Stimulated activated CD8-positive, alpha-beta memory T cell treated with anti-CD3 and anti-CD28 coated beads, Interleukin-4, amount 100 ng/mL, for 24 hours (primary cell): ENCODE data around the gene SNX11.

Experiments used
- DNase-seq: peaks from one replicate; pipeline ENCODE4 v3.0.0-alpha.2; 2020; ENCODE audit warnings: low read depth

SNX11 gene

GRCh38 chr17:48162306-48162934, 54.9 kb downstream of the SNX11 start:
- no peak for DNase-seq

DNA sequence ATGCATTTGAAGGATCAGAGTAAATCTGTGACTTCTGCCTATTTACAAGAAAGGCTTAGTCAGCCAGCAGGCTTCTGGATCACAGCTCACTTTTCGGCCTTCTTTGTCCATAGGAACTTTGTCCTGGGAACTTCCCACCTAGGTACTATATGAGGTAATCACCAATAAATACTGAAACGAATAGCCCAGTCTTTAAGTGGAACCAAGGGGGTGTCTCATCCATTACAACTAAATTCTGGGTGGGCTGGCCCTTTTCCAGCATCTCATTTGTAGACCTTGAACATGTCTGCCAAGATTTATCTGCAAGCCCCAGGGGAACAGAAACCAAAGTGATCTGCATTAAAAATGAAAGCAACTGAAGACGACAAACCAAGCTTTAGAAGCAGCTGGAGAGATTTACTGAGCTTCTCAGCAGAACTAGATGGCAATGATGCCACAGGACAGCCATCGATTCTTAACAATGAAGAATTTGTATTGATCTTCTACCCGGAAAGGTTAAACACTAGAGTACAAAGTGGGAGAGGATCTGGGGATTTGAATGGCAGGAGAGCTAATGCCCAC, 55.5 kb downstream of the SNX11 start:
- no peak for DNase-seq

DNA sequence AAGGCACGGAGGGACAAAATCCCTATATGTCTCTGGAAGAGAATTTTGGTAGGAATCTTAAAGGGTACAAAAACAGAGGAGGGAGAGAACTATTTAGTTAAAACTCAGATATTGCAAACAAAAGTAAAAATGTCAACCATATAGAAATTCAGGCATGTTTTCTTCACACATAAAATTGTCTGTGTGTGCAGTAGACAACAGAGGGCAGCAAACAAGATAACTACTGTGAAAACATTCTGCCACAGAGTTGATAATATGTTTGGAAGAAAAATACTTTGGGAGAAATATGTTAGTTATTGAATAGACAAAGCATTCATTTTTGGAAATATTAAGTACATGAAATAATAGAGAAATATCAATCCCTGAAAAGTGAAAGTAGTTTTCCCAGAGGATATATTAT, 56.2 kb downstream of the SNX11 start:
- DNase-seq = no peak

- no peak for DNase-seq
Observed at GRCh38 chr17:48169926-48170325, 62.4 kb downstream of the SNX11 start.
